Activated gamma-delta T cell treated with anti-CD3 and anti-CD28 coated beads, Interleukin-2, amount 50 U/mL, for 16 hours (primary cell): ENCODE results near the gene MRPL20.
"Not testable (repeated sequence)": the region's sequence is repeated elsewhere in the genome, so short reads cannot be mapped to it uniquely, and the experiment has no call there.

Experiments used
- DNase-seq: peaks from one replicate; pipeline ENCODE4 v3.0.0-alpha.2; 2020; ENCODE audit warnings: low read depth

The MRPL20 gene

DNA sequence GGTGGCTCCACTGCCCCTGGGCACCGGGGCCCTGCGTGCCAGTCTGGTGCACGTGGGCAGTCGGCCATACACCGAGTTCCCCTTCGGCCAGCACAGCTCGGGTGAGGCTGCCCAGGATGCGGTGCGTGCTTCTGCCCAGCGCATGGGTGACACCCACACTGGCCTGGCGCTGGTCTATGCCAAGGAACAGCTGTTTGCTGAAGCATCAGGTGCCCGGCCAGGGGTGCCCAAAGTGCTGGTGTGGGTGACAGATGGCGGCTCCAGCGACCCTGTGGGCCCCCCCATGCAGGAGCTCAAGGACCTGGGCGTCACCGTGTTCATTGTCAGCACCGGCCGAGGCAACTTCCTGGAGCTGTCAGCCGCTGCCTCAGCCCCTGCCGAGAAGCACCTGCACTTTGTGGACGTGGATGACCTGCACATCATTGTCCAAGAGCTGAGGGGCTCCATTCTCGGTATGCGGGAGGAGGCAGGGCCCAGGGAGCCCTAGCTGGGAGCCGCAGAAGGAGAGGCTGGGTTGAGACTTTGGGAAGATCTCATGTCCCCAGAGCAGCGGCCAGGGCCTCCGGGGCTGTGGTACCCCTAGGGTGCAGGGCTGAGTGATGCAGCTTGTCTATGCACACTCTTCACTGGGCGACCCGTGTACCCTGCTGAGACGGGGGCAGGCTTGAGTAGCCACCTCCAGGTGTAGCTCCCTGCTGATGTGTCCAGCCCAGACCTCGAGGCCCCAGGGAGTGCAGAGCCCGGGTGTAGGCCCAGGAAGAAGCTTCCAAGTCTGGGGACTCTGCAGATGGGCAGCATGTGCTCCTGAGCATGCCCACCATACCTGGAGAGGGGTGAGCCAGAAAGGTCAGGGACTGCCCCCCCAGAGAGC, 30.2 kb upstream of the MRPL20 start:
- no peak for DNase-seq

DNA sequence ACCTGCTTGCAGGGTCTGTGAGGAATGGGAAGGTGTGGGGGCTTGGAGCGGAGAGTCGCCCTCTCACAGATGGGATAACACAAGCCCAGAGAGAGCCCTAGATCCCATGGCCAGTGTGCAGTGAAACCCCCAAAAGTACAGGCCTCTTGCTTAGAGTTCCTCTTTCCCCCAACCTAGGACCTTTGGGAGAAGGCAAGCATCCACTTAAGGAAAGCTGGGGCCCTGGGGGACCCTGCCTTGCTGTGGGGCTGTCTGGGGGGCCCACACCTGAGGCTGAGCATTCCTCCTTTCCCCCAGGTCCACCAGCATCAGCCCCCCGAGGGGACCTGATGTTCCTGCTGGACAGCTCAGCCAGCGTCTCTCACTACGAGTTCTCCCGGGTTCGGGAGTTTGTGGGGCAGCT, 29.5 kb upstream of the MRPL20 start:
- no peak for DNase-seq

DNA sequence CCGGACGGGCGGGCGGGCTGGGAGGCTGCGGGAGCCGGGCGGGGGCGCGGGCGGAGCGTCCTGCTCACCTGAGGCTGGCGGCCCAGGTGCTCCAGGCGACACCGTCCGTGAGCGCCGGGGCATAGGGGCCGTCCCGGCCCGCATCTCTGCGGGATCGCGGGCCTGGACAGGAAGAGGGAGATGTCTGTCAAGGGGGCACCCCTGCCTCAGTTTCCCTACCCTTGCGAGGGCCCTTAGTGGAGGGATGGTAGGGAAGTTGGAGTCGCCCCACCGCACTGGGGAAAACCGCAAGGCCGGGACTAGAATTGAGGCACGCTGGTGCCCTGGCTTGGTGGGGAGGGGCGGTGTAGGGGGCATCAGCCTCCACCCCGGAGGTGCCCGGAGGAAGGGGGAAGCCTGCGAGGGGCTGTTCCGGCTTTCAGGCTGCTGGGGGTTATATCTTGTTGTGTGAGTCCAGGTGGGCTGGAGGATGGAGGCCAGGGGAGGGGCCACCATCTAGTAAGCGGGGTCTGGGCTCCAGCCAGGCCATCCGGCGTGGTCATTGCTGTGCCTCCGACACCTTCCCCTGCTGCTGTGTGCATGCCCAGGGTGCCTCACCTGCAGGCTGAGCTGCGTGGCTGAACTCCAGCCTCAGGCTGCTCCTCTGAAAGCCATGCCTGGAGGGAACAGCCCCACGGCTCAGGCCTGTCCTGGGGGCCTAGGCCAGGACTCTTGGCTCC, 29.0 kb upstream of the MRPL20 start:
- no peak for DNase-seq

DNA sequence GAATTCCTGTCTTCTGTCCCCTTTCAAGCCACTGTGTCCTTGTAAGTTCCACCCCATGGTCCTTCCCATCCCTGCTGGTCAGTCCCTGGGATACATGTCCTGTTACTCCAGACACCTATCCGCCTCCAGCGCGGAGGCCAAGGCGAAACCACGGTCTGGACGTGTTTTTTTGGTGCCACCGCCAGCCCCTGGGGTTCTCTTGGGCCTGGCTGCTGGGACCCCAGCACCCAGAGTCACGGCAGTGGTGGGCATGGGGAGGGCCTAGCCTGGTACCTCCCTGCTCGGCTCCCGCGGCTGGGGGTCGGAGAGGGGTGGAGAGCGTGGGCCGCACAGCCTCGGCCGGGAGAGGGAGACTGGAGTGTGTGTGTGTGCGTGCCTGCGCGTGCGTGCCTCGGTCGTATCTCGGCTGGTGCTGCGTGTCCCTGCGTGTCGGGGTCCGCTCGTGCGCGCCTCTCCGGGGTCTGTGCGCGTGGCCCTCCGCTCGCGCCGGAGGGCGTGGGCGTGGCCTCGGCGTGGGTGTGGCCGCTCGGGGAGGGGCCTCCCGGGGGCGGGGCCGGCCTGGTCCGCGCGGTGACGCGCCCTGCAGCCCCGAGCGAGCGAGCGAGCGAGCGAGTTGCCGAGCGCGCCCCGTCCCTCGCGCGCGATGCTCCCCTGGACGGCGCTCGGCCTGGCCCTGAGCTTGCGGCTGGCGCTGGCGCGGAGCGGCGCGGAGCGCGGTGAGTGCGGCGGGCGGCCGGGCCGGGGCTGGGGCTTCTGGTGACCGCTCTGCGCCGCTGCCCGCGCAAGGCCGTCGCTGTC, 28.2 kb upstream of the MRPL20 start, which contains the start of gene VWA1:
VWA1 (plus strand) TSS at position 585 of the 798 bp plus-strand sequence; CDS start at position 644, 59 bp downstream.
- DNase-seq: no peak

DNA sequence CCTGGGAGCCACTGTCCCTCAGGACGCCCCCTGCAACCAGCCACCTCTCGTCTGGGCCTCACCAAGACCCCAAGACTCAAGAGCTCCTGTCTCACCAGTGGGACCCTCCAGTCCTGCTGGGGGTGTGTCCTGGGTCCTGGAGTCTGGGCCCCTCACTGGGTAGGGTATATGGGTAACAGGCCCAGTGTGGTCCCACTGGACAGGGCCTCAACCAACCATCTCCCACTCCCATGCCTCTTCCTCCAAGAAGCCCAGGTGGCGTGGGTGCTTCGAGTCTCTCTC, 27.7 kb upstream of the MRPL20 start:
- no peak for DNase-seq

DNA sequence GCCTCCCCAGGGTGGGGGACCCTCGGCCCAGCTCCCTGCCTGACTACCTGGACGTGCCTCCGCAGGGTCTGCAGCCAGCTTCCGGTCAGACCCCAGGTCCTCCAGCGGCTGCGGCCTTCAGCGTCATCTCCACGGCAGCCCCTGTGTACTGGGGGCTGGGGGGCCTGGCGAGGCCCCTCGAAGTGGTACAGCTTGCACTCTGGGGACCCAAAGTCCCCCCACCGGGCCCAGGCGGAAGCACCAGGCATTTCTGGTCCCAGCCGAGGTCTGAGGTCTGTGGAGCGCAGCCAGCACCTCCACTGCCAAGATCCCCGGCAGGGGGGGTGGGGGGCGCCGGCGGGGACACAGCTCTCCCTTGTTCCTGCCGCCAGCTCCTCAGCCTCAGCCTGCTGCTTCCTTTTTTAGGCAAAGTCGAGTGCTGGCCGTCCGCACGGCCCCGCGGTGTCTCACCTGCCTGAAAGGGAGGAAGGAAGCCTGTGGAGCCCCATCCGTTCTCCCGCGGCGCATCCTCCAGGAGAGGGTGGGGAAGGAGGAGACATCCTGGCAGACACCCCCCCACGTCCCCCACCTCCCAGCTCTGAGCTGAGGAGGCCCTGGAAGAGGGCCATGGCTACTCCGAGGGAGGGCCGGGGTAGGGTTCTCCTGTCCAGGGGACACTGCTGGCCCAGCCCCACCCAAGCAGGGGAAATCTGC, 27.2 kb upstream of the MRPL20 start:
- no peak for DNase-seq

DNA sequence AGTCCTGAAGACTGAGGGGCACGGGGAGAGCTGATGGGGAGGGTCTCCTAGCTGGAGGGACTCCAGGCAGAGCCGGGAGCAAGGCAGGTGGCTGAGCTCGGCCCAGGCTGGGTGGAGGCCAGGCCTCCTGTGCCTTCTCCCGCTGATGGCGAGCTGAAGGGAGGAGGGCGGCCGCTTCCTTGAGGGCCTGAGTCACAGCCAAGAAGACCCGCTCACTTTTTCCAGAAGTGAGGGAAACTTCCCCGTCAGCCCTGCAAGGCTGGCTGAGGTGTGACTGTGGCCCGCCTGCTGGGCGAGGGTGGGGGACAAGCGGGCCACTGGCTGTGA, 26.7 kb upstream of the MRPL20 start:
- DNase-seq: no peak

DNA sequence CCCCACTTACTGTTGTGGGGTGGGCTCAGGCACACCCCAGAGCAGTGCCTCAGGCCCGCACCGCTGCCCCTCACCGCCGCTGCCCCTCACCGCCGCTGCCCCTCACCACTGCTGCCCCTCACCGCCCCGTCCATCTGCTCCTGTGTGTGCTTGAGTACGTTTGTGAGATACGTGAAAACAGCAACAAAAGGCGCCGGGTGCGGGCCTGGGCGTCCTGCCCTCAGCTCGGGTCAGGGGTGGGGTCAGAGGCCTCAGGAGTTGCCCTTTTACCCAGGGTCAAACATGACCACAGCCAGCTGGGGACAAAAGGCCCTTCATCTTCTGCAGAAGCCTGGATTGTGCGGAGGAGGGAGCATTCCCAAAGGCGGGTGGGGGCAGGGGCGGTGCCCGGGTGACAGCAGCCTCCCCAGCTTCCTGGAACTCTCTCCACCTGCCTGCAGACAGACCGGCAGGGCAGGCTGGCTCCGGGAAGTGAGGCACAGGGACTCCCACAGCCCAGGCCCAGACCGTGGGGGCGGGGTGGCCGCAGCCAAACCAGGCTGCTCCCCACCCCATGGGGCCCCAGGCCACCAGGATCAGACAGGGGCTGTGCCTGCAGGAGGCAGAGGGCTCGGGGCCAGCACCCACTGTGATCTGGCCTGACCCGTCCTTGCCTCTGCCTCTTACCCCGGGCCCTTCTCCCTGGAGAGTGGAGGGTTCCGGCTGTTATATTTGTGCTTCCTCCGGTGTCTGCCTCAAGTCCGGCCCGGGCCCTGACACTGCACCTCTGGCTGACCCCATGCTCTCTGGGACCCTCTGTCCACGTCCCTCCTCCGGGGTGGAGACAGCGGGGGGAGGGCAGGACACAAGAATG, 26.1 kb upstream of the MRPL20 start:
- DNase-seq: no peak

DNA sequence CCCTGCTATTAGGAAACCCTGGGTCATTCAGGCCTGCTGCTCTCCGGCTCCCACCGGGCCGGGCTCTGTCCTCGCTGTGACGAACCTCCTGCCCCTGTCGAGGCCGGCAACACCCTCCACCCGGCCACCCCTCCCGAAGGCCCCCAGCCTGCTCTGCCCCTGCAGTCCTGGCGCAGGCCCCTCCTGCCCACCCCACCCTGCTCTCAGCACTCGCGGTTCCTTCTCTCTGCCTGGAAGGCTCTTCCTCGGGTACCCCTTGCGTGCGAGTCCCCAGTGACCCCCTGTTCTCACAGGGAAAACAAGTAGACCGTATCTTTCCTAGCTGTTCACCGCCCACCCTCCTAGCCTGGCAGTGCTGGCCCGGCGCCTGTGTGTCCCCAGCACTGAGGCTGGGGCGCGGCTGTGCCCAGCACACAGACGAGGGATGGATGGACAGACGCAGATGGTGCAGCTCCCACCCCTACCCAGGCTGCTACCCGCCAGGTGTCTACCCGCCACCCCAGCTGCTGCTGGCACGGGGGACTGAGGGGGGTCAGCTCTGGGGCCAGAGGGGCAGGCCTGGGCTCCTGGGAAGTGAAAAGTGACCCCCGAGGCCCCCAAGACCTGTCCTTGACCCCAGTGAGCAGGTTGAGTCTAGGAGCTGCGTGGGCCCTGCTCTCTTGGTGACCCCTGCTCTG, 25.3 kb upstream of the MRPL20 start:
- DNase-seq: no peak

DNA sequence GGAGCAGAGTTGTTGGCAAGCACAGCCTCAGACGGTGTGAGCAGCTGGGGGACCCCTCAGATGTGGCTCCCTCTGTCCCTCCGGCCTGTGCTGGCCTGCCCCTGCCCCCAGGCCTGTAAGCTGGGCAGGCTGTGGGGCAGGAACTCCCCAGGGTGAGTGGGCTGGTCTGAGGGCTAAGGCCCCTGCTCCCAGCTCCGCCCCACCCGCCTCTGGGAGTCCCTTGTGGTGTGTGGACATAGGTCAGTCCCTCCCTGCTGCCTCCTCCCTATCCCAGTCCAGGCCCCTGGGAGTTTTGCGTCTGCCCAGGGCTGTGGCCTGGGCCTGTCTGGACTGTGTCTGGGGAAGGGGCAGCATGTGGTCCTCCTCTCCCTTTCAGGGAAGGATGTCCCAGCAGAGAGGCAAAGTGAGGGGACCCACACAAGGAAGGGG, 24.8 kb upstream of the MRPL20 start:
- DNase-seq: no peak

DNA sequence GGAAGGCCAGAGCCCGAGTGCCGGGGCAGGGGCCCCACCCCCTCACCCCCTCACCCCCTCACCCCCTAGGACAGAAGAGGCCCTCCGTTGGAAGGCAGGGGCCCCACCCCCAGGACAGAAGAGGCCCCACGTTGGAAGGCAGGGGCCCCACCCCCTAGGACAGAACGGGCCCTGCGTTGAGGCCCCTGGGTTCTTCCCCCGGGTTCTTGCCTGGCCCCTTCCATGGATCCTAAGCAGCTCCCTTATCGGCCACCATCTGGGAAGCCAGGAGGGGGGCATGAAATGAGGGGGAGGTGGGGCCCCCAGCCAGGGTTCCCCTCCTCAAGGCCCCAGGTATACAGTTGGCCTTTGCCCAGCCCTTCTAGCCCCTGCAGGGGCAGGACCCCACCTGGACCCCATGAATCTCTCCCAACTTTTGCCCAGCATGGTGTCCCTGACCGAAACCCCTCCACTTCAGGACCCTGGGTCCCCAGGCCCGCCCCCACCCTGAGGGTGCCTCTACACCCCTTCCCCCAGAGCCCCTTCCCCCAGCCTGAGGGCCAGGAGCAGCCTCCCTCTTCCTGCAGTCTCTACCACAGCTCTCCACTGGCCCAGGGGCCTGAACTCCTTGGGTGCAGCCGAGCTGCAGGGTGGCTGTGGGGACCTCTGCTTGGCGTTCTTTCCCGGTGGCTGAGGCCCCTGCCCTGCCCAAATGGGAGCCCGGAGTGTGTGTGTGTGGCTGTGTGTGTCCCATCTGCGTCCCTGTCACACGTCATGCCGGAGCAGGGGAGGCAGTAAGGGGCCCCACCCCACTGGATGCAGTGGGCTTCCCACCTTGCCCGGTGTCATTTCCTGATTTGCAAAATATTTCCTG, 24.1 kb upstream of the MRPL20 start:
- no peak for DNase-seq

DNA sequence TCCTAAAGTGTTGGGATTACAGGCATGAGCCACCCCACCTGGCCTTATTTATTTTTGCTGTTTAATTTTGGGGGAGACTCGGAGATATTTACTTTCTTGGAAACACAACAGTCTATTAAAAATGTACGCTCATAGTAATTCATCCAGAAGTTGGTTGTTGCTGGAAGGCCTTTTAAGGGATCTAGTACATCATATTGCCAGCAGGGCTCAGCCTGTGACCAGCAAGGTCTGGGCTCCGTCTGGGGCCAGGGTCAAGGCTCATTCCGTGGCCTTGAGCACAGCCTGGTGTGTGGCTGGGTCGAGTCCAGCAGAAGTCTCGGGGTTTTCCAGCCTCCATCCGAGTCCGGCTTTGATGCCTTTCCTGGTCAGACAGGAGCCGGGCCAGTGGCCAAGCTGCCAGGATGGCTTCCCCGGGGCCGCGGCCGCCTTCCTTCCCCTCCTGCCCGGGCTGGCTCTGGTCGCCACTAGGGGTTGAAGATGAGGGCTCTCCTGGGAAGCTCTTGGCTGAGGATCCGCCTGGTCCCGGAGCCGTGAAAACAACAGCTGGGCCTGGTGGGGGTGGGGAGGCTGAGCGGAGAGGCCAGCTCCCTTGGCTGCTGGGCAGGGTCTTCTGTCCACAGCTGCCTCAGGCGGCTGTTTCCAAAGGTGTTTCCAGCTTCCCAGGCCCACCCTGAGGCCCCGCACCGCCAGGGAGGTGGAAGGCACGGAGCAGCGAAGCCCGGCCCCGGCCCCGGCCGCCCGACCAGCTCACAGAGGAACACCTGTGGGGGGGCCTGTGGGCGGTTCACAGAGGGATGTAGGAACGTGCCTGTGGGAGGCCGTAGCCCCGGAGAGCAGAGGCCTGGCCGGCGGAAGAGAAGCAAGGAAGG, 23.3 kb upstream of the MRPL20 start:
- DNase-seq: no peak

DNA sequence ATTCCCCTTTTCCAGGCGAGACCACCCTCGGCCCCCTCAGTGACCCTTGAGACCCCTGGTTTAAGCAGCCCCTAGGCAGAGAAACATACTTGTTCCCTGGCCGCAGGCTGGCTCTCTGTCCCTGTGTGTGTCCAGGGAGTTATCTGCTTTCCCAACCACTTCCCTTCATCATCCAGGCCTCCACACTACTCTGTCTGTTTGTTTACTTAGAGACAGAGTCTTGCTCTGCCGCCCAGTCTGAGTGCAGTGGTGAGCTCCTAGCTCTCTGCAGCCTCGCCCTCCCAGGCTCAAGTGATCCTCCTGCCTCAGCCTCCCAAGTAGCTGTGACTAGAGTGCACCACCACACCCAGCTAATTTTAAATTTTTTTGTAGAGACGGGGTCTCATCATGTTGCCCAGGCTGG, 22.6 kb upstream of the MRPL20 start:
- no peak for DNase-seq

DNA sequence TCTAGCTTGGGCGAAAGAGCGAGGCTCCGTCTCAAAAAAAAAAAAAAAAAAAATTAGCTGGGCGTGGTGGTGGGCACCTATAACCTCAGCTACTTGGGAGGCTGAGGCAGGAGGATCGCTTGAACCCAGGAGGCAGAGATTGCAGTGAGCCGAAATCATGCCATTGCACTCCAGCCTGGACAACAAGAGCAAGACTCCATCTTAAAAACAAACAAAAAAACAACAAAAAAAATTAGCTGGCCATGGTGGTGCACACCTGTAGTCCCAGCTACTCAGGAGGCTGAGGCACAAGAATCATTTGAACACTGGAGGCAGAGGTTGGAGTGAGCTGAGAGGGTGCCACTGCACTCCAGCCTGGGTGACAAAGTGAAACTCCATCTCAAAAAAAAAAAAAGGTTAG, 21.9 kb upstream of the MRPL20 start:
- not testable (repeated sequence) for DNase-seq

DNA sequence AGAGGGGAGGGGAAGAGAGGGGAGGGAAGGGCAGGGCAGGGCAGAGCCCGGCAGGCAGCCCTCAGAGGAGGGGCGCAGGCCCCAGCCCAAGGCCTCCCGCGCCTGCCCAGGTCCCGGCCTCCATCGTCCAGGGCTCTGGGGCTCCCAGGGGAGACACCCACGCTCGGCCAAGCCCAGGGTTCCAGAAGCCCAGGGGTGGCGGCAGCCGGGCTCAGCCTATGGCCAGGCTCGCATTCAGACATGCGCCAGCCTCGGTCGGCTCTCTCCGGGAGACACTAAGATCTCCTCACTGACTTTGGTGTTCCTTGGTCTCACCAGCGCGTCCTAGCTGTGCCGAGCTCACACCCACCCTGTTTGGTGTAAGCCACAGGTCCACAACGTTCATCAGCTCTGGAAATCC, 21.1 kb upstream of the MRPL20 start:
- no peak for DNase-seq

DNA sequence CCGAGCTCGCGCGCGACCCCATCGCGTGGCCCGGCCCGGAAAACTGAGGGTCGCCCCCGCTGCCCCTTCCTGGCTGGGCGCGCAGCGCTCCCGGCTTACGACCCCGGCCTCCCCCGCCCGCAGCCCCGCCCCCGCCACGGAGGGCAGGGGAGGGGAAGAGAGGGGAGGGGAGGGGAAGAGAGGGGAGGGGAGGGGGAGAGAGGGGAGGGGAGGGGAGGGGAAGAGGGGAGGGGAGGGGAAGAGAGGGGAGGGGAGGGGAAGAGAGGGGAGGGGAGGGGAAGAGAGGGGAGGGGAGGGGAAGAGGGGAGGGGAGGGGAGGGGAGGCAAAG, 20.7 kb upstream of the MRPL20 start:
- DNase-seq: no peak

DNA sequence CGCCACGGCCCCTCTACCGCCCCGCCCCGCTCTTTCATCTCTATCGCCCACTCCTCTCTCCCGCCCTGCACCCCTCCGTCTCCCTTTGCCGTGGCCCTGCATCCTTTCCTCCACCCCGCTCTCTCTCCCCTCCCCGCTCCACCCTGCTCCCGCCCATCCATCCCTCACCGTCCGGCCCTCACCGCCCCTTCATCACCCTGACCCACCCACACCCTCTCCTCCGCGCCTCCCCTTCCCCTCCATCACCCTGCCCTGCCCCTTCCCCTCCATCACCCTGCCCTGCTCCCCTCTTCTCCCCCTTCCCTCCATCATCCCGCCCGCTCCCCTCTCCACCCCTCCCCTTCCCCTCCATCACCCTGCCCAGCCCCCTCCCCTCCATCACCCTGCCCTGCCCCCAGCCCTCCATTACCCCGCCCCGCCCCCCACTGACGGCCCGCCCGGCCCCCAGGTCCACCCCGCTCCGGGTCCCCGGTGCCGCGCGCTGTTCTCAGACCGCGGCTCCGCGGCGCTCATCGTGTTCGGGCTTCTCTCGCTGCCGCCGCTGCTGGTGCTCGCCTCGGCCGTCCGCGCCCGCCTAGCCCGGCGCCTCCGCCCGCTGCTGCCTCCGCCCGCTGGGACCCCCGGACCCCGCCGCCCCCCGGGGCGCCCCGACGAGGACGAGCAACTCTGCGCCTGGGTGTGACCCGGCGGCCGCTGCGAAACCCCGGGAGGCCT, 20.2 kb upstream of the MRPL20 start:
- no peak for DNase-seq

DNA sequence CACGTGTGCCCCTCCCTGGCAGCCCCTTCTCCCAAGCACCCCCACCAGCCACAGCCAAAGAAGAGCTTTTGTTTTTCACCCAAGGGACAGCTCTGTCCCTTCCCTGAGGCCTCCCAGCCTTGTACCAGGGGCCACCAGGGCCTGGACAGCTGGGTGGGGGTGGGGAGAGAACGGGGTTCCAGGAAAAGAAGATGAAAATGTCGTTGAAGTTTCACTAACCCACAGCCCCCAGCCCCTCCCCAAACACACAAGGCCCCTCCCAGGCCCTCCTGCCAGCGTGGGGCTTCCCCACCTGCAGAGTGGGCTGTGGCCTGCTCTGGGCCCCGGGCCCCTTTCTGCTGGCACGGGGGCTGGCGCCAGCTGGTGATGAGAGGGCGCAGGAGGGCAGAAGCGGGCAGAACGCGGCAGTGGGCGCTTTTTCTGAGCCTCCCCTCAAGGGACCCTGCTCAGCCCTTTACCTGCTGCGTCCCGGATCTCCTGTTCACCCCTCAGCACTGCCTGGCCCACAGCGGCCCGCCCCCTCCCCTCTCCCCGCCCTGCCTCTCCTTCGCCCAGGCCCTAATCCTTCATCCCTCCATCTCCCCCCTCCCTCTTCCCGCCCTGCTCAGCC, 19.5 kb upstream of the MRPL20 start:
- DNase-seq: no peak
